HEK293T (cell line): ENCODE data around the gene SVOP.

ENCODE experiments used
- BHLHE40 ChIP-seq: fragments of 450-650 bp; IDR thresholded peaks from 2 replicates; pipeline ENCODE4 v1.6.1; 2016; ENCODE audit warnings: mild to moderate bottlenecking, moderate library complexity, borderline replicate concordance
- CTBP1 ChIP-seq: fragments of 450-650 bp; IDR thresholded peaks from 2 replicates; pipeline ENCODE4 v1.6.1; 2016; ENCODE audit warnings: borderline replicate concordance
- ELF4 ChIP-seq: fragments of 450-650 bp; IDR thresholded peaks from 2 replicates; pipeline ENCODE4 v1.6.1; 2017; ENCODE audit warnings: antibody characterized with exemption
- FOXA1 ChIP-seq: fragments of 450-650 bp; IDR thresholded peaks from 2 replicates; pipeline ENCODE4 v1.6.1; 2016; ENCODE audit warnings: mild to moderate bottlenecking
- FOXK2 ChIP-seq: fragments of 450-650 bp; IDR thresholded peaks from 2 replicates; pipeline ENCODE4 v1.6.1; 2016; ENCODE audit warnings: mild to moderate bottlenecking
- FOXM1 ChIP-seq: fragments of 450-650 bp; IDR thresholded peaks from 2 replicates; pipeline ENCODE4 v1.6.1; 2017; ENCODE audit warnings: mild to moderate bottlenecking, borderline replicate concordance
- HDGF ChIP-seq: fragments of 450-650 bp; IDR thresholded peaks from 2 replicates; pipeline ENCODE4 v1.6.1; 2017; ENCODE audit warnings: antibody characterized with exemption, borderline replicate concordance
- L3MBTL2 ChIP-seq: fragments of 450-650 bp; conservative IDR thresholded peaks from 2 replicates; pipeline ENCODE4 v1.6.1; 2016; ENCODE audit warnings: mild to moderate bottlenecking
- LEF1 ChIP-seq: fragments of 450-650 bp; IDR thresholded peaks from 2 replicates; pipeline ENCODE4 v1.6.1; 2017; ENCODE audit warnings: mild to moderate bottlenecking, borderline replicate concordance
- NFRKB ChIP-seq: fragments of 450-650 bp; IDR thresholded peaks from 2 replicates; pipeline ENCODE4 v1.6.1; 2016; ENCODE audit warnings: mild to moderate bottlenecking, moderate library complexity
- SP1 ChIP-seq: fragments of 450-650 bp; IDR thresholded peaks from 2 replicates; pipeline ENCODE4 v1.6.1; 2017
- SUZ12 ChIP-seq: fragments of 450-650 bp; IDR thresholded peaks from 2 replicates; pipeline ENCODE4 v1.6.1; 2016; ENCODE audit warnings: mild to moderate bottlenecking
- TARDBP ChIP-seq: fragments of 450-650 bp; IDR thresholded peaks from 2 replicates; pipeline ENCODE4 v1.6.1; 2016
- ZNF384 ChIP-seq: fragments of 450-650 bp; IDR thresholded peaks from 2 replicates; pipeline ENCODE4 v1.6.1; 2016

GRCh38 chr12:109044241-109044640 lies 23.4 kb upstream of the SVOP start:
- TF ChIP-seq ZNF384 (no peak), FOXM1 (no peak), FOXK2 (no peak), BHLHE40 (no peak), FOXA1 (no peak), LEF1 (no peak), SP1 (no peak), ELF4 (no peak), CTBP1 (no peak), TARDBP (no peak), SUZ12 (no peak), HDGF (no peak), L3MBTL2 (no peak), NFRKB (no peak)
